HG03280 (cell line): ENCODE results near the gene TMEM176A.

Experiments used
- ATAC-seq: cut with Tn5 transposase; IDR thresholded peaks from one replicate; pipeline ENCODE4 v1.9.1; 2021; ENCODE audit warnings: mild to moderate bottlenecking, moderate library complexity; ENCODE audit not compliant: unreplicated experiment

Gene TMEM176A

DNA sequence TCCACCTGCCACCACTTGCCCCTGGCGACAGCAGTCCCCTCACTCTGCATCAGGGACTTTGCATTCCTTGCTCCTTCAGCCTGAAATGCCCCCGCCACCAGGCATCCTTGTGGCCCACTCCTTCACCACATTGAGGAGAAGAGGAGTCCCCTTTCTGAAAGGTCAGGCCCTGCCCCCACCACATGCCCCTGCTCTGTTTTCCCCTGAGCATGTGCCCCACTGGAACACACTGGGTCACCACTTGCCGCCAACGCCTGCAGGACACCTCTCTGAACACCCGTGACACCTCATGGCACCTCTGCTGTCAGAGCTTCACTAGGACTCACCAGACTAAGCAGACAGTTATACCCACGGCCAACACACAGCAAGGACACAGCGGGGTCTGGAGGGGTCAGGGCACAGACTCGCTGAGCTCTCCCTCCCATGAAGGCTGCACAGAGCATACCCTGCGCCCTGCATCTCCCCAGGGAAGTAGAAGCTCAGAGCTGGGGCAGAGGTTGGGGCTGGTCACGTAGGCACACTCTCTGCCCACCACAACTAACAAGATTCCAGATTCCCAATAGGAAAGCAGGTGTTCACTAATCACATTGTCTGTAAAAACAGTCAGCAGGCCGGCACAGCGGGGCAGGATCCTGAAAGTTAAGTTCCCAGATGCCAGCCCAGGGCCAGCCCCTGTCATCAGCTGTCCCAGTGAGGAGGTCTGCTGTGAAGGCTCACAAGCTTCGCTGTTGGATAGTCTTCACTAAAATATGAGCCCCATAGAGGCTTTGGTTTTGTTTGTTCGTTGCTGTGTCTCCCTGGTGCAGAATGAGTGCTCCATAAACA, 45.9 kb downstream of the TMEM176A start:
- ATAC-seq, result no peak

DNA sequence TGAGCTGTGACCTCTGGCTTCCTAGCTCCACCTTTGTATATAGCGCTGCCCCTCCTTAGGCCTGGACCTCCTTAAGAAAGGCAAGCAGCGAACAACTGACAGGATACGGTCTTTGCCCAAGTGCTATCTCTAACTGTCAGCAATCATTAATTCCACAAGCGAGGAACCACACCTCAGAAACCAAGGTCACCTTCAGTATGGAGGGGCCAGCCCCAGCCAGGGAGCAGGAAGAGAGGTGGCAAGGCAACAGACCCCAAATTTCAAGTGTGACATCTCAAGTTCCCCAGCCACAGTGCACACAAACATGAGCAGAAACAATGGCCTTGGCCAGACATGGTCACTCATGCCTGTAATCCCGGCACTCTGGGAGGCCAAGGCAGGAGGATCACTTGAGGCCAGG, 47.0 kb downstream of the TMEM176A start:
- ATAC-seq, result no peak

GRCh38 chr7:150848111-150848510, 47.5 kb downstream of the TMEM176A start:
- no peak for ATAC-seq

- no peak for ATAC-seq
Measured at GRCh38 chr7:150848561-150849115, 48.1 kb downstream of the TMEM176A start.

GRCh38 chr7:150849204-150849775, 48.7 kb downstream of the TMEM176A start:
- ATAC-seq, result no peak

- ATAC-seq, result no peak
Measured at GRCh38 chr7:150850273-150850672, 49.7 kb downstream of the TMEM176A start.

DNA sequence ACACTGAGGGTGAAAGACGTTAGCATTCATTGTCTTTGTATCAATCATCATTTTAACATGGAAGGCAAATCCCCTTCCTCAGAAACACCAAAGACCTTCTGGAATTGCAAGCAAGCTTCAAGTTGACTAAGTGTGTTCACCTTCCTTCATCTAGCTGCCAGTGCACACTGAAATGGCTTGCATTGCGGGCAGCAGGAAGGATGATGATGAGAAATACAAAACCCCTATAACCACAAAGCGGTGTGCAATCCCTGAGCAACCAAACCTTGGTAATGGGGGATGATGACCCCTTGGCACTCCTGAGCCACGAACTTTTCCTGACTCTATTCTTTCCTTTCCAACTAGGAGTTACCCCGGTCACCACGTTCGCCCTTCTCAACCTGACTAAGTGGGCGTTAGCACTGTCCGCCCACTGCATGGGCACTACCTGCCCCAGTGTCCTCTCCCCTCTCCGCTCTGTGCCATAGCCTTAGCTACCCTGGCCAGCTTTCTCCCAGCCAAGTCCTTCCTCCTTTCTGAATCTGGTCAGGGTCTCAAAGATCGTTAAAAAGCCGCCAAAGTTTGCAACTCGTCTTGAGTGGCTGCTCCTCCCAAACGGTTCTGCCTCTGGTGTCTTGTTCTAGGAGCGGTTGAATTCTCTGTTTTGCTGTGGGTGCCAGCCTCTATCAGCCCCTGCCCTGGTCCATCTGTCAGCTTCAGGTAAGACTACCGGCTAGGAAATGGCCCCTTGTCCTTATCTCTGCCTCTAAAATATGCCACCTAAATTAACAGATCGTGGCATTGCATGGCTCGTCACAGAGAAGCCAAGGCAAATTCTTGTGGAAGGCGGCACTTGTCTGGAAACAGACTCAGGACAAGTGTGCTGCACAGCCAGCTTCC, 51.2 kb downstream of the TMEM176A start:
- ATAC-seq, result no peak

- ATAC-seq, result no peak
Measured at GRCh38 chr7:150852371-150852905, 51.9 kb downstream of the TMEM176A start, which contains the start of gene AOC1. Gene AOC1 (plus strand): TSS chr7:150852517. CDS start chr7:150856471, 3,954 bp downstream.

- no peak for ATAC-seq
Measured at GRCh38 chr7:150854066-150855000, 53.8 kb downstream of the TMEM176A start.
